PC-9 (cell line): ENCODE measurements around the gene ACSL6. TPM values are rescaled to one million over a fixed set of nuclear protein-coding genes. Genes with fewer than 3 reads are reported as not detected.

Experiments used
- BruUV-seq: library from RNA; stranded (reverse); fragments of 400-500 nt; replicated peaks from 2 replicates; lab custom pipeline; 2021; lab: Mats Ljungman, UMichigan
- CTCF ChIA-PET: fragments of 300-600 bp; sonication (Branson Sonifier 250); formaldehyde crosslinking; loops from one replicate; lab custom pipeline; 2022; ENCODE audit warnings: antibody characterized with exemption; lab: Charles Lee
- POLR2A ChIA-PET: fragments of 300-600 bp; sonication (Branson Sonifier 250); formaldehyde crosslinking; loops from one replicate; lab custom pipeline; 2022; ENCODE audit warnings: antibody characterized with exemption; ENCODE audit not compliant: unreplicated experiment; lab: Charles Lee
- DNase-seq, 2 experiments: peaks; one replicate each; pipeline versions ENCODE4 v3.0.0 to v3.0.0-alpha.2; 2015 to 2022; ENCODE audit warnings: mixed read lengths in 1 of 2
- H2AFZ ChIP-seq: fragments of 200-600 bp; sonication (generic); 2 replicates; pipeline ENCODE4 v1.8.1; 2017; ENCODE audit warnings: antibody characterized with exemption
- H3F3A ChIP-seq: fragments of 200-600 bp; sonication (generic); 2 replicates; pipeline ENCODE4 v1.8.1; 2017; ENCODE audit warnings: antibody characterized with exemption, mild to moderate bottlenecking, low read depth; ENCODE audit not compliant: insufficient read depth
- H3K27ac ChIP-seq: fragments of 200-600 bp; sonication (generic); 2 replicates; pipeline ENCODE4 v1.6.1; 2016; ENCODE audit warnings: mixed run types
- H3K27me3 ChIP-seq: fragments of 200-600 bp; sonication (generic); 2 replicates; pipeline ENCODE4 v1.6.1; 2016; ENCODE audit warnings: low read depth, mixed run types; ENCODE audit not compliant: insufficient read depth
- H3K36me3 ChIP-seq: fragments of 200-600 bp; sonication (generic); 2 replicates; pipeline ENCODE4 v1.6.1; 2016; ENCODE audit warnings: low read depth, mixed run types
- H3K4me1 ChIP-seq: fragments of 200-600 bp; sonication (generic); replicated peaks from 2 replicates; pipeline ENCODE4 v1.6.1; 2016; ENCODE audit warnings: mixed run types; ENCODE audit not compliant: insufficient read depth
- H3K4me2 ChIP-seq: fragments of 200-600 bp; sonication (generic); 2 replicates; pipeline ENCODE4 v1.6.1; 2017; ENCODE audit warnings: mixed run types
- H3K4me3 ChIP-seq: fragments of 200-600 bp; sonication (generic); 2 replicates; pipeline ENCODE4 v1.6.1; 2016; ENCODE audit warnings: mixed run types
- H3K79me2 ChIP-seq: fragments of 200-600 bp; sonication (generic); 2 replicates; pipeline ENCODE4 v1.6.1; 2017; ENCODE audit warnings: low read depth, mixed run types
- H3K9me2 ChIP-seq: fragments of 200-600 bp; sonication (generic); 2 replicates; pipeline ENCODE4 v1.8.1; 2017; ENCODE audit warnings: mild to moderate bottlenecking; ENCODE audit not compliant: insufficient read depth
- H3K9me3 ChIP-seq: fragments of 200-600 bp; sonication (generic); 2 replicates; pipeline ENCODE4 v1.8.1; 2016; ENCODE audit warnings: low read depth; ENCODE audit not compliant: insufficient read depth
- H4K20me1 ChIP-seq: fragments of 200-600 bp; sonication (generic); 2 replicates; pipeline ENCODE4 v1.8.1; 2017; ENCODE audit not compliant: insufficient read depth
- EZH2 ChIP-seq: fragments of 200-600 bp; sonication (generic); IDR thresholded peaks from 2 replicates; pipeline ENCODE4 v1.8.0; 2017; ENCODE audit warnings: antibody characterized with exemption, low read depth
- intact Hi-C: fragments of 100-400 bp; cut with micrococcal nuclease; formaldehyde crosslinking; loops from one replicate; pipeline ENCODE4 v1.10.0; 2022; ENCODE audit not compliant: unreplicated experiment
- total RNA-seq: library from RNA; stranded (reverse); gene quantifications from 2 replicates; pipeline ENCODE4 v1.2.3, GENCODE V29; 2021
- TF ChIP-seq, protein P1 (sequence below): fragments of 200-600 bp; sonication (generic); conservative IDR thresholded peaks from 2 replicates; pipeline ENCODE4 v1.6.1; 2017; ENCODE audit warnings: mixed run types, antibody characterized with exemption, mild to moderate bottlenecking, moderate library complexity

The ACSL6 gene
- total RNA-seq, 1 experiment from 2014 or later, result not detected

DNA sequence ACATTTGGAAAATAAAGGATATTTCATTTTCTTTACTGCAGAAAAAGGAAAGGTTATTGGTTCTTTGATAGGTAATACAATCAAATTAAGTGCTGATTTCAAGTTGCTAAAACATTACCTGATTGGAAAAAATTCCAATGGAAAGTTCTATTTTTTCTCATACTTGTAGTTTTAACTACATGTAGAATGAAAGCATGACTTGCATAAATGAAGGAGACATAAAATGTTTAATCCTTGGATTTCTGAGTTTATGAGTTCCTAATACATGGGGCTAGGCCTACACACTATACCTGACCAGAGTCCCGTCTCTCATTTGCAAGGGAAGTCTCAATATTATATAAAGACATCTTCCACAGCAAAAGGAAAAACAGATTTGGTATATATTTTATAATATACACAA is 60.8 kb downstream of the ACSL6 start:
- Histone ChIP-seq H3K79me2 (no peaks in the 10 kb centered on the region), H3K4me2 (no peak overlapping the region), H3K4me1 (no peaks in the 10 kb centered on the region), H3K27me3 (no peaks in the 10 kb centered on the region), H3K9me2 (no peaks in the 10 kb centered on the region; the same call in 1 of the 2 replicates), H3K36me3 (no peaks in the 10 kb centered on the region), H3K27ac (no peak overlapping the region), H3F3A (no peaks in the 10 kb centered on the region), H4K20me1 (no peaks in the 10 kb centered on the region), H2AFZ (no peak overlapping the region), H3K9me3 (no peaks in the 10 kb centered on the region), H3K4me3 (no peak overlapping the region)
- no peak for DNase-seq
- intact Hi-C loops, result no loop called here
- CTCF ChIA-PET, result no interaction called here
- POLR2A ChIA-PET, result no interaction called here
- BruUV-seq, result no TSS peak
- no peak for TF ChIP-seq EZH2
- TF ChIP-seq, protein P1, sequence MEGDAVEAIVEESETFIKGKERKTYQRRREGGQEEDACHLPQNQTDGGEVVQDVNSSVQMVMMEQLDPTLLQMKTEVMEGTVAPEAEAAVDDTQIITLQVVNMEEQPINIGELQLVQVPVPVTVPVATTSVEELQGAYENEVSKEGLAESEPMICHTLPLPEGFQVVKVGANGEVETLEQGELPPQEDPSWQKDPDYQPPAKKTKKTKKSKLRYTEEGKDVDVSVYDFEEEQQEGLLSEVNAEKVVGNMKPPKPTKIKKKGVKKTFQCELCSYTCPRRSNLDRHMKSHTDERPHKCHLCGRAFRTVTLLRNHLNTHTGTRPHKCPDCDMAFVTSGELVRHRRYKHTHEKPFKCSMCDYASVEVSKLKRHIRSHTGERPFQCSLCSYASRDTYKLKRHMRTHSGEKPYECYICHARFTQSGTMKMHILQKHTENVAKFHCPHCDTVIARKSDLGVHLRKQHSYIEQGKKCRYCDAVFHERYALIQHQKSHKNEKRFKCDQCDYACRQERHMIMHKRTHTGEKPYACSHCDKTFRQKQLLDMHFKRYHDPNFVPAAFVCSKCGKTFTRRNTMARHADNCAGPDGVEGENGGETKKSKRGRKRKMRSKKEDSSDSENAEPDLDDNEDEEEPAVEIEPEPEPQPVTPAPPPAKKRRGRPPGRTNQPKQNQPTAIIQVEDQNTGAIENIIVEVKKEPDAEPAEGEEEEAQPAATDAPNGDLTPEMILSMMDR, result no peak

GRCh38 chr5:131947445-131947844 is 64.0 kb downstream of the ACSL6 start:
- BruUV-seq, result no TSS peak
- ChIA-PET POLR2A (no interaction called here), CTCF (no interaction called here)
- Histone ChIP-seq H4K20me1 (no peaks in the 10 kb centered on the region), H3K9me3 (no peaks in the 10 kb centered on the region), H3K4me1 (no peaks in the 10 kb centered on the region), H2AFZ (no peak overlapping the region), H3F3A (no peaks in the 10 kb centered on the region), H3K79me2 (no peaks in the 10 kb centered on the region), H3K27me3 (no peaks in the 10 kb centered on the region), H3K36me3 (no peaks in the 10 kb centered on the region), H3K4me2 (no peak overlapping the region), H3K9me2 (no peaks in the 10 kb centered on the region), H3K4me3 (no peak overlapping the region), H3K27ac (no peak overlapping the region)
- TF ChIP-seq, protein P1, result no peak
- TF ChIP-seq EZH2, result no peak
- DNase-seq, result no peak
- intact Hi-C loops, result no loop called here

- no peaks in the 10 kb centered on the region for H3K27me3 ChIP-seq
- H3K9me2 ChIP-seq, result no peaks in the 10 kb centered on the region
- H3K36me3 ChIP-seq, result no peaks in the 10 kb centered on the region
- no peaks in the 10 kb centered on the region for H3K9me3 ChIP-seq
- H3K4me2 ChIP-seq, result no peak within 1 kb of the TSS
- H3K79me2 ChIP-seq, result no peaks in the 10 kb centered on the region
- intact Hi-C loops, result no loop called here
- no peak for DNase-seq
- no peak for TF ChIP-seq EZH2
- TF ChIP-seq, protein P1, result no peak
- H3K27ac ChIP-seq, result no peak within 1 kb of the TSS
- no peaks in the 10 kb centered on the region for H3K4me1 ChIP-seq
- ChIA-PET CTCF (no interaction called here), POLR2A (no interaction called here)
- H2AFZ ChIP-seq, result no peak within 1 kb of the TSS
- BruUV-seq, result no TSS peak
- H3F3A ChIP-seq, result no peaks in the 10 kb centered on the region
- no peak within 1 kb of the TSS for H3K4me3 ChIP-seq
- H4K20me1 ChIP-seq, result no peaks in the 10 kb centered on the region
These were observed 65.8 kb downstream of the ACSL6 start, which contains the start of gene MEIKIN for GRCh38 chr5:131945551-131946168. TSS of gene MEIKIN (minus strand) at chr5:131945663. CDS start at chr5:131945505, 158 bp downstream.
